ENCODE measurements around the gene TMED3. TPM values are rescaled to one million over a fixed set of nuclear protein-coding genes. Genes with fewer than 3 reads are reported as not detected.
"Not testable (repeated sequence)": the region's sequence is repeated elsewhere in the genome, so short reads cannot be mapped to it uniquely, and the experiment has no call there.

The TMED3 gene
- total RNA-seq, 1 experiment from 2014 or later, result 67.3 TPM

GRCh38 chr15:79311901-79312553 is 1.1 kb downstream of the TMED3 start:
- peaks cover 54% of the 10 kb centered on the region for H3K79me2 ChIP-seq (ENCODE audit: low read length)
- H3K36me3 ChIP-seq (ENCODE audit: insufficient read depth, low read length), result peaks cover 26% of the 10 kb centered on the region
- no peaks in the 10 kb centered on the region for H3K27me3 ChIP-seq (ENCODE audit: low read length)
- H4K20me1 ChIP-seq (ENCODE audit: insufficient read depth, low read depth, low read length), result peaks cover 20% of the 10 kb centered on the region
- H3K4me1 ChIP-seq (ENCODE audit: low read length), result peaks cover 58% of the 10 kb centered on the region
- H3K4me3 ChIP-seq (ENCODE audit: low read length), result peak overlapping the region; percentile 95
- H3K9me3 ChIP-seq (ENCODE audit: low read length), result no peaks in the 10 kb centered on the region
- peak overlapping the region; percentile 79 for H3K4me2 ChIP-seq (ENCODE audit: low read depth, low read length, poor library complexity, severe bottlenecking)
- no peak for DNase-seq
- H3K27ac ChIP-seq (ENCODE audit: low read length), result peak overlapping the region; percentile 54; the same call in 1 of the 2 replicates
- H2AFZ ChIP-seq (ENCODE audit: low read length), result no peak overlapping the region
- H3K9me2 ChIP-seq (replicated peaks; ENCODE audit: insufficient read depth, low read length), result no peaks in the 10 kb centered on the region
- H3K9ac ChIP-seq (ENCODE audit: low read length), result peak overlapping the region; percentile 99

DNA sequence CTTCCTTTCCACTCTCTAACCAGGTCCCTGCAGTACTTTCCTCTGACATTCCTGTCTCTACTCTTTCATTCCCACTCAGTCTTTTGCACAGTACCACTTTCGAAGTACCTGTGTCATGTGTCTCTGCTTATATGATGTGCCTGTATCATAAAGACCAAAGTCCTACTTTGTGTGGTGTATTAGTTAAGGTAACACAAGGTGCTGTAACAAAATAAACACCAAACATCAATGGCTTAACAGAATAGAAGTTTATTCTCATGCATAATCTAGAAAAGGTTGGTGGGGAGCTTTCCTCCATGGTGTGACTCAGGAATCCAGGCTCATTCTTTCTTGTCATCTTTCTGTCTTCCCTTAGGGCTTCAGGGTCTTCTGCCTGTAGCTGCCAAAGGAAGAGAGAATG is 3.3 kb downstream of the TMED3 start:
- peaks cover 43% of the 10 kb centered on the region for H3K4me1 ChIP-seq (ENCODE audit: low read length)

GRCh38 chr15:79314811-79315210 is 3.9 kb downstream of the TMED3 start:
- DNase-seq, result no peak
- H3K9ac ChIP-seq (ENCODE audit: low read length), result no peak overlapping the region
- H3K79me2 ChIP-seq (ENCODE audit: low read length), result peaks cover 76% of the 10 kb centered on the region
- no peak overlapping the region for H2AFZ ChIP-seq (ENCODE audit: low read length)
- H3K36me3 ChIP-seq (ENCODE audit: insufficient read depth, low read length), result peaks cover 48% of the 10 kb centered on the region
- H3K4me1 ChIP-seq (ENCODE audit: low read length), result peaks cover 43% of the 10 kb centered on the region
- peaks cover 31% of the 10 kb centered on the region for H4K20me1 ChIP-seq (ENCODE audit: insufficient read depth, low read depth, low read length)
- no peaks in the 10 kb centered on the region for H3K9me3 ChIP-seq (ENCODE audit: low read length)
- no peaks in the 10 kb centered on the region for H3K27me3 ChIP-seq (ENCODE audit: low read length)
- peak overlapping the region; percentile 16 for H3K4me2 ChIP-seq (ENCODE audit: low read depth, low read length, poor library complexity, severe bottlenecking)
- H3K4me3 ChIP-seq (ENCODE audit: low read length), result no peak overlapping the region
- H3K27ac ChIP-seq (ENCODE audit: low read length), result no peak overlapping the region
- no peaks in the 10 kb centered on the region for H3K9me2 ChIP-seq (replicated peaks; ENCODE audit: insufficient read depth, low read length)

More for the DNA sequence above, 3.3 kb downstream of the TMED3 start:
- H4K20me1 ChIP-seq (ENCODE audit: insufficient read depth, low read depth, low read length), result peaks cover 30% of the 10 kb centered on the region
- peak overlapping the region; percentile 16 for H3K4me2 ChIP-seq (ENCODE audit: low read depth, low read length, poor library complexity, severe bottlenecking)
- no peaks in the 10 kb centered on the region for H3K9me3 ChIP-seq (ENCODE audit: low read length)
- no peaks in the 10 kb centered on the region for H3K9me2 ChIP-seq (replicated peaks; ENCODE audit: insufficient read depth, low read length)
- no peak for DNase-seq
- H3K27me3 ChIP-seq (ENCODE audit: low read length), result no peaks in the 10 kb centered on the region
- no peak overlapping the region for H3K9ac ChIP-seq (ENCODE audit: low read length)
- no peak overlapping the region for H2AFZ ChIP-seq (ENCODE audit: low read length)
- peaks cover 46% of the 10 kb centered on the region for H3K36me3 ChIP-seq (ENCODE audit: insufficient read depth, low read length)
- H3K79me2 ChIP-seq (ENCODE audit: low read length), result peaks cover 74% of the 10 kb centered on the region
- no peak overlapping the region for H3K4me3 ChIP-seq (ENCODE audit: low read length)
- no peak overlapping the region for H3K27ac ChIP-seq (ENCODE audit: low read length)

DNA sequence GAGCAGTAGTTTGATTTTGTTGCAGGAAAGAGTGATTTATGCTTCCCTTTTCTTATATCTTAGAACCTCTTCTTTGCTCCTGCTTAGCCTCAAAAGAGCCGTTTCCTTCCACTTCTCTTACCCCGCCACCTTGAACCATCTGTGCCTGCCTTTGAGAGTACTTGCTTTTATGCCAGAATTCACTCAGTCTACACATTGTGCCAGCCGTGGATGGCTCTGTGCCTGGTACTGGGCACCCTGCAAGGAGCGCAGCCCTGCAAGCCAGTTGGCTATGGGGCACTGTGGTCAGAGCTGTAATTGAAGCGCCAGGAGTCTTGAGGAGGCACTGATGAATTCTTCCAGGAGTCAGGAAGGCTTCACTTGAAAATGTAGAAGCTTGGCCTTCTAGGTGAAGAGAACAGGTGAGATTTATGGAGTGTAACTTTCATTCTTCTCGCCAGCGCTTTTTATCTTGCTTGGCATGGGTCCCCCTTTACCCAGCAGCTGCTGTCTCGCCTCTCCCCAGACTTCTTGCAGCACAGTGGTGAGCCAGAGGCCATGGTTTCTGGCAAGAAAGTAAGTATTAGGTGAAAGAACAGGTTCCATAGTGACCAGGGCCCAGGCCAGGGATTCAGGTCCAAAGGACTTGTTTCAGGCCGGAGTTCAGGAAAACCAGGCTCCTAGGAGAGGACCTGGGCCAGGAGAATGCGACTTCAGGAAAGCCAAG is 4.9 kb downstream of the TMED3 start:
- H2AFZ ChIP-seq (ENCODE audit: low read length), result no peak overlapping the region
- H4K20me1 ChIP-seq (ENCODE audit: insufficient read depth, low read depth, low read length), result peaks cover 32% of the 10 kb centered on the region
- peaks cover 38% of the 10 kb centered on the region for H3K4me1 ChIP-seq (ENCODE audit: low read length)
- peaks cover 48% of the 10 kb centered on the region for H3K36me3 ChIP-seq (ENCODE audit: insufficient read depth, low read length)
- no peaks in the 10 kb centered on the region for H3K9me2 ChIP-seq (replicated peaks; ENCODE audit: insufficient read depth, low read length)
- no peak overlapping the region for H3K9ac ChIP-seq (ENCODE audit: low read length)
- H3K79me2 ChIP-seq (ENCODE audit: low read length), result peaks cover 80% of the 10 kb centered on the region
- no peak overlapping the region for H3K4me2 ChIP-seq (ENCODE audit: low read depth, low read length, poor library complexity, severe bottlenecking)
- H3K4me3 ChIP-seq (ENCODE audit: low read length), result no peak overlapping the region
- no peaks in the 10 kb centered on the region for H3K27me3 ChIP-seq (ENCODE audit: low read length)
- no peaks in the 10 kb centered on the region for H3K9me3 ChIP-seq (ENCODE audit: low read length)
- H3K27ac ChIP-seq (ENCODE audit: low read length), result no peak overlapping the region
- DNase-seq, result no peak

- Histone ChIP-seq H3K27ac (ENCODE audit: low read length) (no peak overlapping the region), H2AFZ (ENCODE audit: low read length) (no peak overlapping the region), H3K9ac (ENCODE audit: low read length) (no peak overlapping the region), H3K27me3 (ENCODE audit: low read length) (no peaks in the 10 kb centered on the region), H3K9me3 (ENCODE audit: low read length) (no peaks in the 10 kb centered on the region), H3K4me1 (ENCODE audit: low read length) (peaks cover 36% of the 10 kb centered on the region), H3K9me2 (replicated peaks; ENCODE audit: insufficient read depth, low read length) (no peaks in the 10 kb centered on the region), H4K20me1 (ENCODE audit: insufficient read depth, low read depth, low read length) (peaks cover 37% of the 10 kb centered on the region), H3K4me2 (ENCODE audit: low read depth, low read length, poor library complexity, severe bottlenecking) (no peak overlapping the region), H3K79me2 (ENCODE audit: low read length) (peaks cover 82% of the 10 kb centered on the region), H3K4me3 (ENCODE audit: low read length) (no peak overlapping the region), H3K36me3 (ENCODE audit: insufficient read depth, low read length) (peaks cover 57% of the 10 kb centered on the region)
- no peak for DNase-seq
Observed at GRCh38 chr15:79316864-79317263, 6.0 kb downstream of the TMED3 start.

DNA sequence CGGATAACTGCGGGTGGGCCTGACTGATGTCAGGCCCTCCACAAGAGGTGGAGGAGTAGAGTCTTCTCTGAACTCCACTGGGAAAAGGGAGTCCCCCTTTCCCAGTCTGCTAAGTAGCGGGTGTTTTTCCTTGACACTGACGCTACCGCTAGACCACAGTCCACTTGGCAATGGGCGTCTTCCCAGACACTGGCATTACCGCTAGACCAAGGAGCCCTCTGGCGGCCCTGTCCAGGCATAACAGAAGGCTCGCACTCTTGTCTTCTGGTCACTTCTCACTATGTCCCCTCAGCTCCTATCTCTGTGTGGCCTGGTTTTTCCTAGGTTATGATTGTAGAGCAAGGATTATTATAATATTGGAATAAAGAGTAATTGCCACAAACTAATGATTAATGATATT is 9.1 kb downstream of the TMED3 start:
- H3K4me1 ChIP-seq (ENCODE audit: low read length); H3K9me2 ChIP-seq (replicated peaks; ENCODE audit: insufficient read depth, low read length); H3K9ac ChIP-seq (ENCODE audit: low read length); H3K4me2 ChIP-seq (ENCODE audit: low read depth, low read length, poor library complexity, severe bottlenecking); H3K27me3 ChIP-seq (ENCODE audit: low read length); H3K27ac ChIP-seq (ENCODE audit: low read length); DNase-seq; H3K9me3 ChIP-seq (ENCODE audit: low read length); H3K4me3 ChIP-seq (ENCODE audit: low read length); H2AFZ ChIP-seq (ENCODE audit: low read length): not testable (repeated sequence)
- Histone ChIP-seq H4K20me1 (ENCODE audit: insufficient read depth, low read depth, low read length) (peaks cover 26% of the 10 kb centered on the region), H3K36me3 (ENCODE audit: insufficient read depth, low read length) (peaks cover 59% of the 10 kb centered on the region), H3K79me2 (ENCODE audit: low read length) (peaks cover 66% of the 10 kb centered on the region)

DNA sequence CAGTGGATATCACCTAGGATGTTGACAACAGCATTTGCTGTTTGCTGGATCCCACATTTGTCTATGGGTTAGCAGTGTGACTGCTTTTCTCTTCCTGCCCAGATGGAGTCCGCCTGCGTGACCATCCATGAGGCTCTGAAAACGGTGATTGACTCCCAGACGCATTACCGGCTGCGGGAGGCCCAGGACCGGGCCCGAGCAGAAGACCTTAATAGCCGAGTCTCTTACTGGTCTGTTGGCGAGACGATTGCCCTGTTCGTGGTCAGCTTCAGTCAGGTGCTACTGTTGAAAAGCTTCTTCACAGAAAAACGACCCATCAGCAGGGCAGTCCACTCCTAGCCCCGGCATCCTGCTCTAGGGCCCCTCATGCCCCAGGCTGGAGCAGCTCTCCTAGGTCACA is 11.0 kb downstream of the TMED3 start:
- Histone ChIP-seq H3K9ac (ENCODE audit: low read length) (no peak overlapping the region), H3K79me2 (ENCODE audit: low read length) (peaks cover 56% of the 10 kb centered on the region), H3K9me2 (replicated peaks; ENCODE audit: insufficient read depth, low read length) (no peaks in the 10 kb centered on the region), H3K36me3 (ENCODE audit: insufficient read depth, low read length) (peaks cover 58% of the 10 kb centered on the region), H3K4me3 (ENCODE audit: low read length) (no peak overlapping the region), H4K20me1 (ENCODE audit: insufficient read depth, low read depth, low read length) (peaks cover 17% of the 10 kb centered on the region), H3K4me2 (ENCODE audit: low read depth, low read length, poor library complexity, severe bottlenecking) (no peak overlapping the region), H2AFZ (ENCODE audit: low read length) (no peak overlapping the region), H3K27ac (ENCODE audit: low read length) (no peak overlapping the region), H3K9me3 (ENCODE audit: low read length) (no peaks in the 10 kb centered on the region), H3K27me3 (ENCODE audit: low read length) (no peaks in the 10 kb centered on the region), H3K4me1 (ENCODE audit: low read length) (no peaks in the 10 kb centered on the region)
- no peak for DNase-seq

GRCh38 chr15:79322306-79322705 is 11.4 kb downstream of the TMED3 start:
- H3K79me2 ChIP-seq (ENCODE audit: low read length), result peaks cover 54% of the 10 kb centered on the region

More at GRCh38 chr15:79322306-79322705, 11.4 kb downstream of the TMED3 start:
- no peak overlapping the region for H3K4me3 ChIP-seq (ENCODE audit: low read length)
- H3K36me3 ChIP-seq (ENCODE audit: insufficient read depth, low read length), result peaks cover 55% of the 10 kb centered on the region
- H2AFZ ChIP-seq (ENCODE audit: low read length), result no peak overlapping the region
- H4K20me1 ChIP-seq (ENCODE audit: insufficient read depth, low read depth, low read length), result peaks cover 17% of the 10 kb centered on the region
- H3K9me2 ChIP-seq (replicated peaks; ENCODE audit: insufficient read depth, low read length), result no peaks in the 10 kb centered on the region
- H3K4me2 ChIP-seq (ENCODE audit: low read depth, low read length, poor library complexity, severe bottlenecking), result no peak overlapping the region
- H3K27ac ChIP-seq (ENCODE audit: low read length), result no peak overlapping the region
- H3K9ac ChIP-seq (ENCODE audit: low read length), result no peak overlapping the region
- no peaks in the 10 kb centered on the region for H3K27me3 ChIP-seq (ENCODE audit: low read length)
- H3K9me3 ChIP-seq (ENCODE audit: low read length), result no peaks in the 10 kb centered on the region
- H3K4me1 ChIP-seq (ENCODE audit: low read length), result no peaks in the 10 kb centered on the region
- no peak for DNase-seq
